GM23338 (cell line): ENCODE measurements around the gene GNAI3. TPM values are rescaled to one million over a fixed set of nuclear protein-coding genes. Genes with fewer than 3 reads are reported as not detected.

ENCODE experiments used
- ATAC-seq: fragments of 200-7000 bp; cut with Tn5 transposase; 3 replicates; pipeline ENCODE4 v1.9.1; 2020
- DNase-seq: peaks from one replicate; pipeline ENCODE4 v3.0.0-alpha.2; 2015; ENCODE audit warnings: low spot score
- H2AFZ ChIP-seq: fragments of 200-600 bp; sonication (generic); 2 replicates; pipeline ENCODE4 v1.8.0; 2016; ENCODE audit warnings: antibody characterized with exemption, mild to moderate bottlenecking, moderate library complexity
- H3F3A ChIP-seq: fragments of 200-600 bp; sonication (generic); replicated peaks from 2 replicates; pipeline ENCODE4 v1.8.0; 2017; ENCODE audit warnings: antibody characterized with exemption, mixed run types, low read depth
- H3K27ac ChIP-seq: fragments of 200-600 bp; sonication (generic); 2 replicates; pipeline ENCODE4 v1.6.1; 2016; ENCODE audit warnings: low read depth
- H3K27me3 ChIP-seq: fragments of 200-600 bp; sonication (generic); 2 replicates; pipeline ENCODE4 v1.8.0; 2016; ENCODE audit warnings: mild to moderate bottlenecking, mixed run types, moderate library complexity; ENCODE audit not compliant: insufficient read depth
- H3K36me3 ChIP-seq: fragments of 200-600 bp; sonication (generic); 2 replicates; pipeline ENCODE4 v1.8.0; 2016; ENCODE audit warnings: mild to moderate bottlenecking; ENCODE audit not compliant: insufficient read depth
- H3K4me1 ChIP-seq: fragments of 200-600 bp; sonication (generic); 2 replicates; pipeline ENCODE4 v1.8.0; 2016; ENCODE audit warnings: mild to moderate bottlenecking, moderate library complexity; ENCODE audit not compliant: insufficient read depth
- H3K4me2 ChIP-seq: fragments of 200-600 bp; sonication (generic); 2 replicates; pipeline ENCODE4 v1.7.1; 2017; ENCODE audit warnings: mixed run types
- H3K4me3 ChIP-seq: fragments of 200-600 bp; sonication (generic); 2 replicates; pipeline ENCODE4 v1.6.1; 2016; ENCODE audit warnings: mixed run types
- H3K79me2 ChIP-seq: fragments of 200-600 bp; sonication (generic); replicated peaks from 2 replicates; pipeline ENCODE4 v1.8.0; 2017; ENCODE audit warnings: mild to moderate bottlenecking; ENCODE audit not compliant: insufficient read depth
- H3K9me2 ChIP-seq: fragments of 200-600 bp; sonication (generic); 2 replicates; pipeline ENCODE4 v1.8.0; 2017; ENCODE audit not compliant: insufficient read depth
- H4K20me1 ChIP-seq: fragments of 200-600 bp; sonication (generic); replicated peaks from 2 replicates; pipeline ENCODE4 v1.8.0; 2017; ENCODE audit warnings: mild to moderate bottlenecking; ENCODE audit not compliant: insufficient read depth
- H3K27ac Mint-ChIP-seq: 2 replicates; pipeline ENCODE4 v1.8.0; 2020; ENCODE audit warnings: inconsistent platforms, mild to moderate bottlenecking, moderate library complexity, mixed read lengths
- H3K27me3 Mint-ChIP-seq: 3 replicates; pipeline ENCODE4 v1.8.0; 2022; ENCODE audit warnings: low read depth, mild to moderate bottlenecking, moderate library complexity, mixed read lengths, inconsistent platforms; ENCODE audit not compliant: insufficient read depth, poor library complexity
- H3K36me3 Mint-ChIP-seq: 3 replicates; pipeline ENCODE4 v1.8.0; 2021; ENCODE audit warnings: low read depth, mild to moderate bottlenecking, inconsistent platforms, moderate library complexity, mixed read lengths
- H3K4me1 Mint-ChIP-seq: 3 replicates; pipeline ENCODE4 v1.8.0; 2020; ENCODE audit warnings: mild to moderate bottlenecking, inconsistent platforms, mixed read lengths
- H3K4me3 Mint-ChIP-seq: 3 replicates; pipeline ENCODE4 v1.8.0; 2021; ENCODE audit warnings: moderate library complexity, mild to moderate bottlenecking, inconsistent platforms, mixed read lengths
- H3K9me3 Mint-ChIP-seq: 3 replicates; pipeline ENCODE4 v1.8.0; 2020; ENCODE audit warnings: moderate library complexity, mild to moderate bottlenecking, inconsistent platforms, mixed read lengths
- CREB1 ChIP-seq: fragments of 250-450 bp; sonication (Bioruptor Pico); IDR thresholded peaks from 2 replicates; pipeline ENCODE4 v1.5.0; 2020; ENCODE audit warnings: low read depth, mild to moderate bottlenecking, moderate library complexity
- CTCF ChIP-seq, 2 experiments: fragments of 200-600 bp in 1 of 2; sonication (generic) in 1 of 2; conservative IDR thresholded peaks; 2 replicates each; pipeline versions ENCODE4 v1.5.1 to v1.6.1; 2016 to 2017; ENCODE audit warnings: antibody characterized with exemption in 2 of 2, low read depth in 2 of 2, mild to moderate bottlenecking in 2 of 2, moderate library complexity in 1 of 2
- EZH2 ChIP-seq: fragments of 200-600 bp; sonication (generic); IDR thresholded peaks from one replicate; pipeline ENCODE4 v1.8.0; 2017; ENCODE audit warnings: antibody characterized with exemption, mild to moderate bottlenecking, low read depth; ENCODE audit not compliant: unreplicated experiment
- EZH2phosphoT487 ChIP-seq: fragments of 200-600 bp; sonication (generic); IDR thresholded peaks from one replicate; pipeline ENCODE4 v1.8.1; 2018; ENCODE audit warnings: antibody characterized with exemption; ENCODE audit not compliant: unreplicated experiment
- JUNB ChIP-seq: IDR thresholded peaks from one replicate; pipeline ENCODE4 v1.6.1; 2016; ENCODE audit warnings: antibody characterized with exemption; ENCODE audit not compliant: unreplicated experiment
- NANOG ChIP-seq: IDR thresholded peaks from 2 replicates; pipeline ENCODE4 v1.6.1; 2016; ENCODE audit warnings: antibody characterized with exemption, borderline replicate concordance
- POLR2AphosphoS5 ChIP-seq: IDR thresholded peaks from 2 replicates; pipeline ENCODE4 v1.6.1; 2016; ENCODE audit warnings: antibody characterized with exemption, low read depth
- STAT1 ChIP-seq: IDR thresholded peaks from one replicate; pipeline ENCODE4 v1.6.1; 2016; ENCODE audit warnings: antibody characterized with exemption; ENCODE audit not compliant: unreplicated experiment
- ZNF114 ChIP-seq: fragments of 250-450 bp; sonication (Bioruptor Pico); IDR thresholded peaks from 2 replicates; pipeline ENCODE4 v1.5.0; 2020; ENCODE audit warnings: mild to moderate bottlenecking, moderate library complexity
- ZNF331 ChIP-seq: fragments of 250-450 bp; sonication (Bioruptor Pico); IDR thresholded peaks from 2 replicates; pipeline ENCODE4 v1.5.0; 2020; ENCODE audit warnings: low read depth, mild to moderate bottlenecking, moderate library complexity
- ZNF462 ChIP-seq: fragments of 250-450 bp; sonication (Bioruptor Pico); IDR thresholded peaks from 2 replicates; pipeline ENCODE4 v1.5.0; 2020; ENCODE audit warnings: mild to moderate bottlenecking, moderate library complexity
- polyA plus RNA-seq: library from polyadenylated mRNA; unstranded; fragments of >200 nt; fragmentation: Nextera tagmentation; extraction: Ambion mirVana; gene quantifications from 2 replicates; pipeline ENCODE4 v1.2.1, GENCODE V29; 2016
- total RNA-seq: library from RNA; depleted of rRNA; stranded (reverse); fragments of >200 nt; shearing (Covaris generic); gene quantifications from 2 replicates; pipeline ENCODE4 v1.2.3, GENCODE V29; 2014
- TF ChIP-seq, protein P1 (sequence below): IDR thresholded peaks from 2 replicates; pipeline ENCODE4 v1.6.1; 2016; ENCODE audit warnings: antibody characterized with exemption
- TF ChIP-seq, protein P2 (sequence below): IDR thresholded peaks from one replicate; pipeline ENCODE4 v1.6.1; 2018; ENCODE audit warnings: antibody characterized with exemption; ENCODE audit not compliant: unreplicated experiment

The GNAI3 gene
- total and polyA plus RNA-seq, 2 experiments from 2014 or later: 4.5 to 10.2 TPM

DNA sequence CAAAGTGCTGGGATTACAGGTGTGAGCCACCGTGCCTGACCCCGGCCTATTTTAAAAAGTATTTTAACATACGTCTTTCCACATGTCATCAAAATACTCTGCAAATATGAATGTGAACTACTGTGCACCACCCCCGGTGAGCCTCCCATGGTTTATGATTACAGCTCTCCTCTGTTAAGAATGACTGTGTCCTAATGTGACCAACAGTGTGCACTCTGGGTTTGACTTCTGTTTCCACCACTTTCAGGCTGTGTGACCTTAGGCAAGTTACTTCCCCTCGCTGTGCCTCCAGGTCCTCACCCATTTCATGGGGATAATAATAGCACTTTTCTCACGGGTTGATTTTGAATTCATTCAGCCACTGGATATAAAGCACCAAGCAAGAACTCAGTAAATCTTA is 85.9 kb downstream of the GNAI3 start:
- Histone ChIP-seq H3F3A (0 out of 2 replicates have a peak, but pooled peaks cover 3% of the 10 kb centered on the region), H3K4me1 (peaks cover 10% of the 10 kb centered on the region), H4K20me1 (no peaks in the 10 kb centered on the region), H3K79me2 (no peaks in the 10 kb centered on the region), H3K27ac (no peak overlapping the region), H3K4me2 (no peak overlapping the region), H3K27me3 (no peaks in the 10 kb centered on the region), H3K9me2 (no peaks in the 10 kb centered on the region), H3K36me3 (peaks cover 4% of the 10 kb centered on the region; the same call in 1 of the 2 replicates), H3K4me3 (no peak overlapping the region), H2AFZ (no peak overlapping the region)
- no peak for TF ChIP-seq CREB1 (CRISPR knock-in tag)
- TF ChIP-seq ZNF331 (CRISPR knock-in tag): no peak
- TF ChIP-seq EZH2phosphoT487: no peak
- TF ChIP-seq JUNB: no peak
- TF ChIP-seq, protein P1, sequence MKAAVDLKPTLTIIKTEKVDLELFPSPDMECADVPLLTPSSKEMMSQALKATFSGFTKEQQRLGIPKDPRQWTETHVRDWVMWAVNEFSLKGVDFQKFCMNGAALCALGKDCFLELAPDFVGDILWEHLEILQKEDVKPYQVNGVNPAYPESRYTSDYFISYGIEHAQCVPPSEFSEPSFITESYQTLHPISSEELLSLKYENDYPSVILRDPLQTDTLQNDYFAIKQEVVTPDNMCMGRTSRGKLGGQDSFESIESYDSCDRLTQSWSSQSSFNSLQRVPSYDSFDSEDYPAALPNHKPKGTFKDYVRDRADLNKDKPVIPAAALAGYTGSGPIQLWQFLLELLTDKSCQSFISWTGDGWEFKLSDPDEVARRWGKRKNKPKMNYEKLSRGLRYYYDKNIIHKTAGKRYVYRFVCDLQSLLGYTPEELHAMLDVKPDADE: no peak
- no peak for TF ChIP-seq POLR2AphosphoS5
- no peak for TF ChIP-seq EZH2
- TF ChIP-seq ZNF462 (CRISPR knock-in tag): no peak
- no peak for TF ChIP-seq CTCF (conservative IDR thresholded peaks at IDR 0.05; ENCODE audit: low read depth in 2 of 2)
- no peak for TF ChIP-seq STAT1
- TF ChIP-seq, protein P2, sequence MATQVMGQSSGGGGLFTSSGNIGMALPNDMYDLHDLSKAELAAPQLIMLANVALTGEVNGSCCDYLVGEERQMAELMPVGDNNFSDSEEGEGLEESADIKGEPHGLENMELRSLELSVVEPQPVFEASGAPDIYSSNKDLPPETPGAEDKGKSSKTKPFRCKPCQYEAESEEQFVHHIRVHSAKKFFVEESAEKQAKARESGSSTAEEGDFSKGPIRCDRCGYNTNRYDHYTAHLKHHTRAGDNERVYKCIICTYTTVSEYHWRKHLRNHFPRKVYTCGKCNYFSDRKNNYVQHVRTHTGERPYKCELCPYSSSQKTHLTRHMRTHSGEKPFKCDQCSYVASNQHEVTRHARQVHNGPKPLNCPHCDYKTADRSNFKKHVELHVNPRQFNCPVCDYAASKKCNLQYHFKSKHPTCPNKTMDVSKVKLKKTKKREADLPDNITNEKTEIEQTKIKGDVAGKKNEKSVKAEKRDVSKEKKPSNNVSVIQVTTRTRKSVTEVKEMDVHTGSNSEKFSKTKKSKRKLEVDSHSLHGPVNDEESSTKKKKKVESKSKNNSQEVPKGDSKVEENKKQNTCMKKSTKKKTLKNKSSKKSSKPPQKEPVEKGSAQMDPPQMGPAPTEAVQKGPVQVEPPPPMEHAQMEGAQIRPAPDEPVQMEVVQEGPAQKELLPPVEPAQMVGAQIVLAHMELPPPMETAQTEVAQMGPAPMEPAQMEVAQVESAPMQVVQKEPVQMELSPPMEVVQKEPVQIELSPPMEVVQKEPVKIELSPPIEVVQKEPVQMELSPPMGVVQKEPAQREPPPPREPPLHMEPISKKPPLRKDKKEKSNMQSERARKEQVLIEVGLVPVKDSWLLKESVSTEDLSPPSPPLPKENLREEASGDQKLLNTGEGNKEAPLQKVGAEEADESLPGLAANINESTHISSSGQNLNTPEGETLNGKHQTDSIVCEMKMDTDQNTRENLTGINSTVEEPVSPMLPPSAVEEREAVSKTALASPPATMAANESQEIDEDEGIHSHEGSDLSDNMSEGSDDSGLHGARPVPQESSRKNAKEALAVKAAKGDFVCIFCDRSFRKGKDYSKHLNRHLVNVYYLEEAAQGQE: no peak
- no peak for TF ChIP-seq NANOG
- no peak for TF ChIP-seq ZNF114 (CRISPR knock-in tag)
- H3K27me3 Mint-ChIP-seq: peaks cover 9% of the 10 kb centered on the region
- peaks cover 30% of the 10 kb centered on the region for H3K4me1 Mint-ChIP-seq
- ATAC-seq (no peak), DNase-seq (no peak)
- no peaks in the 10 kb centered on the region for H3K9me3 Mint-ChIP-seq
- no peak overlapping the region for H3K27ac Mint-ChIP-seq
- peaks cover 10% of the 10 kb centered on the region; the same call in 2 of the 3 replicates for H3K36me3 Mint-ChIP-seq
- no peak overlapping the region for H3K4me3 Mint-ChIP-seq
